Right lobe of liver (tissue), 6 donors: Measurements from ENCODE around the gene STAT4. TPM values are rescaled to one million over a fixed set of nuclear protein-coding genes. Genes with fewer than 3 reads are reported as not detected.

Source experiments
- ATAC-seq, 4 donors: fragments of 200-7000 bp; cut with Tn5 transposase; one replicate each; pipeline ENCODE4 v1.9.1; 2020; ENCODE audit warnings: mild to moderate bottlenecking in 4 of 4, moderate library complexity in 4 of 4
- DNase-seq, 3 donors: peaks; one replicate each; pipeline ENCODE4 v3.0.0-alpha.2; 2020
- H3K27ac ChIP-seq, 3 donors: fragments of 200-600 bp; one replicate each; pipeline ENCODE4 v1.8.0; 2022
- H3K27me3 ChIP-seq, 2 donors: fragments of 200-600 bp; one replicate each; pipeline ENCODE4 v1.8.0; 2022
- H3K36me3 ChIP-seq, 4 donors: fragments of 200-600 bp; sonication (generic) in 1 of 4; one replicate each; pipeline versions ENCODE4 v1.5.1 to v1.8.0; 2017 to 2022; ENCODE audit warnings: control low read depth in 1 of 4
- H3K4me1 ChIP-seq, 4 donors: fragments of 200-600 bp; sonication (generic) in 1 of 4; one replicate each; pipeline versions ENCODE4 v1.5.1 to v1.8.0; 2017 to 2022; ENCODE audit warnings: control low read depth in 1 of 4
- H3K4me3 ChIP-seq, 3 donors: fragments of 200-600 bp; one replicate each; pipeline ENCODE4 v1.8.0; 2022
- H3K9me3 ChIP-seq, 4 donors: fragments of 200-600 bp; sonication (generic) in 1 of 4; one replicate each; pipeline versions ENCODE4 v1.5.1 to v1.8.0; 2017 to 2022; ENCODE audit warnings: control low read depth in 1 of 4
- POLR2A ChIP-seq: fragments of 450-650 bp; IDR thresholded peaks from one replicate; pipeline ENCODE4 v1.6.1; 2017; ENCODE audit warnings: antibody characterized with exemption, mild to moderate bottlenecking
- WGBS: methylation state at CpG from one replicate; pipeline ENCODE4 v1.1.6; 2018; ENCODE audit warnings: low coverage, low lambda C conversion rate; ENCODE audit not compliant: insufficient coverage; ENCODE audit errors: missing lambda C conversion rate; 5-methylcytosine and 5-hydroxymethylcytosine counted together
- intact Hi-C, 2 donors: fragments of 100-400 bp; cut with DNase I; formaldehyde crosslinking; loops; one replicate each; pipeline versions ENCODE4 v1.11.2 to v1.14.1; 2022
- total RNA-seq, 6 experiments: library from RNA; depleted of rRNA in 2 of 6; stranded (reverse); fragments of >200 nt in 2 of 6; fragmentation: NEBNext Ultra II Directional in 3 of 6; extraction: Animal tissue kit (Norgen Biotek cat#: 25700) in 3 of 6; gene quantifications; one replicate each; pipeline versions ENCODE4 v1.1.0 to v1.2.4, GENCODE V29; 2016 to 2023
- TF ChIP-seq, protein P1 (sequence below), 4 donors: fragments of 200-600 bp in 3 of 4; fragments of 450-650 bp in 1 of 4; IDR thresholded peaks; one replicate each; pipeline versions ENCODE4 v1.5.1 to v1.8.0; 2016 to 2022; ENCODE audit warnings: antibody characterized with exemption in 4 of 4, mild to moderate bottlenecking in 2 of 4
- donor health status: DM: no; HTN: yes; CAD: no.
- donor health status: DM: no; HTN: no; CAD: no.
- donor health status: DM: no; HTN: no; CAD: no.
- donor health status: DM: no; HTN: yes; CAD: no.
- donor health status: DM: no; HTN: yes; CAD: no.

Gene STAT4
- total RNA-seq, 6 experiments from 2014 or later, result 0.90 to 6.1 (median 3.2) TPM

DNA sequence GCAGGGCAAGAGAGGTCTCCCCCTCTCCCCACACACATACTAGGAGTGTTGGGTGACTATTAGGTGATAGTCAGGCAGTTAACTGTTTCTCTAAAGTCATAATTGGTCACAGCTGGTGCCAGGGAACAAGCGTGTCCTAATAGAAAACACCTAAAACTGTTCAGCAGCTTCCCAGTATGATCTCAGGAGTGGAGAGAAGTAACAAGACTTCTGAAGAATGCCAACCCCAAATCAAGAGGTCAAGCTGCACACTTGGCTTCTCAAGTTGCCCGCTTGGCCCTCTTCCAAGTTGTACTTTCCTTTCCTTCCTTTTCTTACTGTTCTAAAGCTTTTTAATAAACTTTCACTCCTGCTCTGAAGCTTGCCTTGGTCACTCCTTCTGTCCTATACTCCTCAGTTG is 114.4 kb downstream of the STAT4 start:
- Histone ChIP-seq H3K4me3 (no peak overlapping the region), H3K27me3 (no peaks in the 10 kb centered on the region), H3K9me3 (no peaks in the 10 kb centered on the region), H3K27ac (no peak overlapping the region), H3K4me1 (no peaks in the 10 kb centered on the region), H3K36me3 (no peaks in the 10 kb centered on the region)
- no peak for TF ChIP-seq POLR2A
- TF ChIP-seq, protein P1, sequence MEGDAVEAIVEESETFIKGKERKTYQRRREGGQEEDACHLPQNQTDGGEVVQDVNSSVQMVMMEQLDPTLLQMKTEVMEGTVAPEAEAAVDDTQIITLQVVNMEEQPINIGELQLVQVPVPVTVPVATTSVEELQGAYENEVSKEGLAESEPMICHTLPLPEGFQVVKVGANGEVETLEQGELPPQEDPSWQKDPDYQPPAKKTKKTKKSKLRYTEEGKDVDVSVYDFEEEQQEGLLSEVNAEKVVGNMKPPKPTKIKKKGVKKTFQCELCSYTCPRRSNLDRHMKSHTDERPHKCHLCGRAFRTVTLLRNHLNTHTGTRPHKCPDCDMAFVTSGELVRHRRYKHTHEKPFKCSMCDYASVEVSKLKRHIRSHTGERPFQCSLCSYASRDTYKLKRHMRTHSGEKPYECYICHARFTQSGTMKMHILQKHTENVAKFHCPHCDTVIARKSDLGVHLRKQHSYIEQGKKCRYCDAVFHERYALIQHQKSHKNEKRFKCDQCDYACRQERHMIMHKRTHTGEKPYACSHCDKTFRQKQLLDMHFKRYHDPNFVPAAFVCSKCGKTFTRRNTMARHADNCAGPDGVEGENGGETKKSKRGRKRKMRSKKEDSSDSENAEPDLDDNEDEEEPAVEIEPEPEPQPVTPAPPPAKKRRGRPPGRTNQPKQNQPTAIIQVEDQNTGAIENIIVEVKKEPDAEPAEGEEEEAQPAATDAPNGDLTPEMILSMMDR (IDR thresholded peaks at IDR 0.05), result no peak
- DNase-seq (no peak), ATAC-seq (no peak)
- 100% methylated on average over 2 of the region's 2 CpGs for WGBS
- intact Hi-C loops, result no loop called here

DNA sequence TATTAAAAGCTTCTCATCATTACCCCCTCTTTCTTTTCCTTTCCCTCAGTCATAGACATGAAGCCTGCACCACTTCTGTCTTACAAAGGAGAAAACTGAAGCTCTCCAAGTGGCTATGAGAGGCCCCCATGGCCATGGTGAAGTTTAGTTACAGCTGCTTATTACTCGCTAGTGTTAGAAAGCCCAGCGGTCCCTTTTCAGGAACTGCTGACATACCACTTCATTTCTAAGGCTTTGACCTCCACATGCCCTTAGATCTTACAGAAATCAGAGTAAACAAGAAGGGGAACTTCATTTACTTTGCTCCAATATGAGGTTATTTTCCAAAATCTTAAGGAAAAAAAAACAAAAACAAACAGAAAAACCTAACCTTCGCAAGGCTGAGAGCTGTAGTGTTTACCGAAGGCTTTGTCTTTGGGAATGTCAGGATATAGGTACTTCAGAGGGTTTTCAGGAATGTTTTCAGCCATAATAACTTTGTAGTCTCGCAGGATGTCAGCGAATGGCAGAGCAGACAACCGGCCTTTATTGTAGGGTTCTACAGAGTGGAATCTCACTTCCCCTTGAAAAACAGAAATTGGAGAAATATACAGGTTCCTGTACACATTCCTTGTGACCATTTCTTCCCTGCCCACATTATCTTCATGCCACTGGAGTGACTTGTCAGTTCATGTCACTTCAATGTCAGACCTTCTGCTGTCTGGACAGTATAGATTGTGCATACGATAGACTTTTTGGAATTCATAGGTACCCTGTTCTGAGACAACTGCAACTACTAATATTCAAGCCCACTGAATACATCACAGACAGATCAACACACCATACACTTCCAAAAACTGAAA is 118.0 kb downstream of the STAT4 start:
- intact Hi-C loops, result no loop called here
- no peaks in the 10 kb centered on the region for H3K4me1 ChIP-seq
- H3K9me3 ChIP-seq, result no peaks in the 10 kb centered on the region
- no peaks in the 10 kb centered on the region for H3K27me3 ChIP-seq
- no peak overlapping the region for H3K4me3 ChIP-seq
- ATAC-seq, result peak in 3 of 4 donors; percentile 27 to 60 (median 47)
- WGBS, result 74% methylated on average over 8 of the region's 8 CpGs
- H3K27ac ChIP-seq, result no peak overlapping the region
- no peaks in the 10 kb centered on the region for H3K36me3 ChIP-seq
- DNase-seq, result no peak
- TF ChIP-seq, protein P1 (IDR thresholded peaks at IDR 0.05), result no peak
- no peak for TF ChIP-seq POLR2A

DNA sequence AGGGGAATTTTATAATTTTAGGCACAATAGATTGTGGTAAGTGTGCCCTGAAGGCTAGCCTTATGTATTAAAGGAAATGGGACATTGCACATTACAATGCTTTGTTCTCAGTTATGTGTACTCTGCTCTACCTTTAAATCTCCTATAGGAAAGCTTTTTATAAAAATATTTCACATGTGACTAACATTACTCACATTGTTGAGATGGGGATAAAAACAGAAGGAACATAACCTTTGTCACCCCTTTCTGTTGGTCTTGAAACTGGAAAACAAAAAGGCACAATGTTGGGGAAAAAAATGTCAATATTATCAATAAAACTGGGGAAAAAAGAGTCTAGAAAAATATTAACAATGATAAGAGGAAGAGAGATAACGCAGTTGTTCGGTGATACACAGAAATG is 119.5 kb downstream of the STAT4 start:
- no peak overlapping the region for H3K4me3 ChIP-seq
- intact Hi-C loops, result no loop called here
- no peak for ATAC-seq
- H3K36me3 ChIP-seq, result no peaks in the 10 kb centered on the region
- H3K27ac ChIP-seq, result no peak overlapping the region
- no peaks in the 10 kb centered on the region for H3K4me1 ChIP-seq
- no peaks in the 10 kb centered on the region for H3K9me3 ChIP-seq
- H3K27me3 ChIP-seq, result no peaks in the 10 kb centered on the region
- DNase-seq, result no peak
- WGBS, result 0% methylated on average over 2 of the region's 2 CpGs
- TF ChIP-seq POLR2A, result no peak
- TF ChIP-seq, protein P1 (IDR thresholded peaks at IDR 0.05), result no peak

DNA sequence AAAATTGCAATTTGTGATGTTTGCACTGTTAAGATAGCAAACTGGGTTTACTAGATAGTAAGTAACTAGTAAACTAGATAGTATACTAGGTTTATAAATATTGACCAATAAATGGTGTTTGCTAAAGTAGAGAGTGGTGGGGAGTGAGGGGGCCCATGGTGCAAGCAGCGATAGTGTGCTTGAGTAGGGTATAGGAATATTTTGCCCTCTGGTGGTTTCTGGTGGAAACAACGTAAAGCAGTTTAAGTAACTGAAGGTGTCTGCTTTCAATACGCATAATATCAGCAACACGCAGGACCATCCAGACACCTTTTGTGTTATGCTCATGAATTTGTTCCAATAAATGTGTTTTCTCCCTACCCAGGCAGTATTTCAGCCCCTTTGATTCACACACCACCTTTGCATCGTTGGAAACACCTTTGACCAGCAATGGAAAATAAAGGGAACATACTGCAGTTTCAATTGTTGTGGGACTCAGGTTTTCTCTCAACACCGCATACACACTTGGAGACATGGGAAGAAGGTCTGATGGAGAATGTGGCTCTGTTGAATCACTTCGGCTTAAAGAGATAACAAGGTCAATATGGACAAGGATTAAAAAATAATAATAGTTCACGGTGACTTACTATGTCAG is 120.2 kb downstream of the STAT4 start:
- peak; percentile 82 to 91 (median 82) for ATAC-seq

More for the DNA sequence above, 120.2 kb downstream of the STAT4 start:
- Histone ChIP-seq H3K27me3 (no peaks in the 10 kb centered on the region), H3K36me3 (no peaks in the 10 kb centered on the region), H3K4me1 (no peaks in the 10 kb centered on the region), H3K4me3 (no peak overlapping the region), H3K27ac (no peak overlapping the region), H3K9me3 (no peaks in the 10 kb centered on the region)
- DNase-seq, result no peak
- intact Hi-C loops, result no loop called here
- WGBS, result 31% methylated on average over 8 of the region's 8 CpGs
- TF ChIP-seq, protein P1 (IDR thresholded peaks at IDR 0.05), result peak; percentile 59 to 64 (median 63)
- no peak for TF ChIP-seq POLR2A
